Neutrophil (primary cell): Measurements from ENCODE around the gene MYRF.

ENCODE experiments used
- H3K27ac ChIP-seq: fragments of 200-600 bp; sonication (generic); 2 replicates; pipeline ENCODE4 v1.5.1; 2016; ENCODE audit warnings: mild to moderate bottlenecking, moderate library complexity
- H3K27me3 ChIP-seq: fragments of 200-600 bp; sonication (generic); 2 replicates; pipeline ENCODE4 v1.6.0; 2016; ENCODE audit warnings: mild to moderate bottlenecking
- H3K36me3 ChIP-seq: fragments of 200-600 bp; sonication (generic); 2 replicates; pipeline ENCODE4 v1.5.1; 2017
- H3K4me1 ChIP-seq, 2 experiments: fragments of 200-600 bp in 1 of 2; sonication (generic) in 1 of 2; 1 replicate in 1 of 2; 2 replicates in 1 of 2; pipeline versions ENCODE4 v1.5.1 to v1.6.1; 2013 to 2016; ENCODE audit warnings: low read depth in 1 of 2, low read length in 1 of 2, mild to moderate bottlenecking in 1 of 2, moderate library complexity in 1 of 2; ENCODE audit not compliant: control insufficient read depth in 1 of 2, insufficient read depth in 1 of 2
- H3K4me3 ChIP-seq, 2 experiments: fragments of 200-600 bp in 1 of 2; sonication (generic) in 1 of 2; 1 replicate in 1 of 2; 2 replicates in 1 of 2; pipeline ENCODE4 v1.5.1; 2013 to 2016; ENCODE audit warnings: low read depth in 1 of 2, low read length in 1 of 2, mild to moderate bottlenecking in 1 of 2, moderate library complexity in 1 of 2
- H3K9me3 ChIP-seq: fragments of 200-600 bp; sonication (generic); 2 replicates; pipeline ENCODE4 v1.5.1; 2016
- CTCF ChIP-seq: fragments of 200-600 bp; sonication (generic); IDR thresholded peaks from 2 replicates; pipeline ENCODE4 v1.5.1; 2016; ENCODE audit warnings: antibody characterized with exemption

Gene MYRF

GRCh38 chr11:61814247-61814957 is 62.0 kb downstream of the MYRF start:
- Histone ChIP-seq H3K36me3 (no peaks in the 10 kb centered on the region), H3K9me3 (no peaks in the 10 kb centered on the region), H3K27me3 (peaks cover 56% of the 10 kb centered on the region), H3K27ac (peak overlapping the region; percentile 64), H3K4me3 (peak overlapping the region; percentile 75 to 80), H3K4me1 (peaks cover 23 to 28% of the 10 kb centered on the region in 2 experiments)
- TF ChIP-seq CTCF: no peak

- no peaks in the 10 kb centered on the region for H3K36me3 ChIP-seq
- no peak for TF ChIP-seq CTCF
- no peaks in the 10 kb centered on the region for H3K9me3 ChIP-seq
- peak overlapping the region; percentile 75 to 80 for H3K4me3 ChIP-seq
- H3K27ac ChIP-seq: peak overlapping the region; percentile 64
- H3K4me1 ChIP-seq: peaks cover 23 to 28% of the 10 kb centered on the region in 2 experiments
- peaks cover 63% of the 10 kb centered on the region for H3K27me3 ChIP-seq
Observed at GRCh38 chr11:61814958-61815789, 62.7 kb downstream of the MYRF start.

GRCh38 chr11:61815790-61816735 is 63.6 kb downstream of the MYRF start:
- Histone ChIP-seq H3K27ac (peak overlapping the region; percentile 64), H3K9me3 (no peaks in the 10 kb centered on the region), H3K4me1 (peaks cover 23 to 28% of the 10 kb centered on the region in 2 experiments), H3K36me3 (no peaks in the 10 kb centered on the region), H3K4me3 (peak overlapping the region; percentile 75 to 80), H3K27me3 (peaks cover 70% of the 10 kb centered on the region)
- no peak for TF ChIP-seq CTCF

GRCh38 chr11:61816736-61817455 is 64.5 kb downstream of the MYRF start, which contains the start of gene FADS1:
TSS of gene FADS1 (minus strand) at chr11:61817003. CDS start at chr11:61816929, 74 bp downstream.
- peak; percentile 56 for TF ChIP-seq CTCF
- Histone ChIP-seq H3K27ac (peak within 1 kb of the TSS; percentile 64), H3K4me3 (peak within 1 kb of the TSS; percentile 75 to 80), H3K4me1 (peaks cover 23 to 28% of the 10 kb centered on the region in 2 experiments), H3K36me3 (no peaks in the 10 kb centered on the region), H3K9me3 (no peaks in the 10 kb centered on the region), H3K27me3 (peaks cover 72% of the 10 kb centered on the region)
